ENCODE data around the gene SLC15A3.

GRCh38 chr11:60938500-60938899 is 13.5 kb downstream of the SLC15A3 start:
- TF ChIP-seq CTCF (IDR thresholded peaks at IDR 0.05) (no peak), POLR2A (IDR thresholded peaks at IDR 0.05) (no peak)
